ENCODE results near the gene SLC9A9.

DNA sequence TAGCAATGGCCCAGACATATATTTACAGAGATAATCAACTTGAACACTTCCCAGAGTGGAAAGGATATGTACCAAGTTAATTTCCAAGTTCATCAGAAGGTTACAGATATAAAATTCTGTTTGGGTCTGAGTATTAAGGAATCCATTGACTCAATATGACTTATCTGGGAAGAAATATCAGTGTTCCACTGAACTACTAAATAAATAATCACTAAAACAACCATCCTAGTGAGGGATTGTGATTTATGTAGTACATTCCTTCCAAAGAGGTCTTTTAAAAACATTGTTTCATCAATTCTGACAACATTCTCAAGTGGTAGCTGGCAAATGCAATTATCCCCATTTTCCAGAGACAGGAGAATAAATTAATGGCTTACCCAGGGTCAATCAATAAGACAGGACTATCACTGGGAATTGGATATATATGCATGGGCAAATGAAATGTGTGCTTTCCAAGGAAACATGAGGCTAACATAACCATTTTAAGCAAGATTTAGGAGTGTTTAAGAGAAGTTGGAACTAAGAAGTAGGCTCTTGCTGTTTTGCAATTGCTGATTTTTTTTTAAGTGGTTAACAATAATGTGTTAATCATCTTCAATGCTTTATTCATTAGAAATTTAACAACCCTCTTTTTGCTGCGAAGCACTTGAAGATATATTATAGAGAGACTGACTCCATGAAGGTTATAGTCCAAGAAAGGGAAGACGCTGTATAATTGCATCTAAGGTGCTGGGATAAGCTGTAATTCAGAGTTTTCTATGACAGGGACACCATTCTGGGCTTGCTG is 37.9 kb downstream of the SLC9A9 start:
- TF ChIP-seq, protein P1, sequence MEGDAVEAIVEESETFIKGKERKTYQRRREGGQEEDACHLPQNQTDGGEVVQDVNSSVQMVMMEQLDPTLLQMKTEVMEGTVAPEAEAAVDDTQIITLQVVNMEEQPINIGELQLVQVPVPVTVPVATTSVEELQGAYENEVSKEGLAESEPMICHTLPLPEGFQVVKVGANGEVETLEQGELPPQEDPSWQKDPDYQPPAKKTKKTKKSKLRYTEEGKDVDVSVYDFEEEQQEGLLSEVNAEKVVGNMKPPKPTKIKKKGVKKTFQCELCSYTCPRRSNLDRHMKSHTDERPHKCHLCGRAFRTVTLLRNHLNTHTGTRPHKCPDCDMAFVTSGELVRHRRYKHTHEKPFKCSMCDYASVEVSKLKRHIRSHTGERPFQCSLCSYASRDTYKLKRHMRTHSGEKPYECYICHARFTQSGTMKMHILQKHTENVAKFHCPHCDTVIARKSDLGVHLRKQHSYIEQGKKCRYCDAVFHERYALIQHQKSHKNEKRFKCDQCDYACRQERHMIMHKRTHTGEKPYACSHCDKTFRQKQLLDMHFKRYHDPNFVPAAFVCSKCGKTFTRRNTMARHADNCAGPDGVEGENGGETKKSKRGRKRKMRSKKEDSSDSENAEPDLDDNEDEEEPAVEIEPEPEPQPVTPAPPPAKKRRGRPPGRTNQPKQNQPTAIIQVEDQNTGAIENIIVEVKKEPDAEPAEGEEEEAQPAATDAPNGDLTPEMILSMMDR (conservative IDR thresholded peaks at IDR 0.05; ENCODE audit: low read depth, low read length), result no peak
- TF ChIP-seq EZH2 (IDR thresholded peaks at IDR 0.05; ENCODE audit: borderline replicate concordance, low read depth, low read length, poor library complexity, severe bottlenecking), result no peak
